HEK293T (cell line): ENCODE data around the gene BTBD9.

Experiments
- BHLHE40 ChIP-seq: fragments of 450-650 bp; IDR thresholded peaks from 2 replicates; pipeline ENCODE4 v1.6.1; 2016; ENCODE audit warnings: mild to moderate bottlenecking, moderate library complexity, borderline replicate concordance
- CTBP1 ChIP-seq: fragments of 450-650 bp; IDR thresholded peaks from 2 replicates; pipeline ENCODE4 v1.6.1; 2016; ENCODE audit warnings: borderline replicate concordance
- ELF4 ChIP-seq: fragments of 450-650 bp; IDR thresholded peaks from 2 replicates; pipeline ENCODE4 v1.6.1; 2017; ENCODE audit warnings: antibody characterized with exemption
- FOXM1 ChIP-seq: fragments of 450-650 bp; IDR thresholded peaks from 2 replicates; pipeline ENCODE4 v1.6.1; 2017; ENCODE audit warnings: mild to moderate bottlenecking, borderline replicate concordance
- HDGF ChIP-seq: fragments of 450-650 bp; IDR thresholded peaks from 2 replicates; pipeline ENCODE4 v1.6.1; 2017; ENCODE audit warnings: antibody characterized with exemption, borderline replicate concordance
- SP1 ChIP-seq: fragments of 450-650 bp; IDR thresholded peaks from 2 replicates; pipeline ENCODE4 v1.6.1; 2017

- TF ChIP-seq ELF4 (no peak), HDGF (no peak), CTBP1 (no peak), BHLHE40 (no peak), FOXM1 (no peak), SP1 (no peak)
Measured at GRCh38 chr6:38221251-38221650, 418.5 kb downstream of the BTBD9 start.
